Activated CD8-positive, alpha-beta T cell treated with anti-CD3 and anti-CD28 coated beads, Interleukin-2, amount 10 ng/mL, durations not matched to agents 7 days and 5 days (primary cell): ENCODE data around the gene WFIKKN2. TPM values are rescaled to one million over a fixed set of nuclear protein-coding genes. Genes with fewer than 3 reads are reported as not detected.
A peak's percentile ranks its signal among the peaks of the same experiment; 100 is the strongest.

ENCODE experiments used
- ATAC-seq: fragments of 150-1000 bp; cut with Tn5 transposase; one replicate; pipeline ENCODE4 v1.10.0; 2021; ENCODE audit warnings: moderate library complexity
- CTCF ChIA-PET: fragments of 350-600 bp; sonication (Branson Sonifier 250); formaldehyde crosslinking; loops from one replicate; lab custom pipeline; 2021; ENCODE audit warnings: antibody characterized with exemption; lab: Charles Lee
- POLR2A ChIA-PET: fragments of 350-600 bp; sonication (Branson Sonifier 250); formaldehyde crosslinking; loops from one replicate; lab custom pipeline; 2021; ENCODE audit warnings: antibody characterized with exemption; lab: Charles Lee
- DNase-seq: peaks from one replicate; pipeline ENCODE4 v3.0.0-alpha.2; 2020
- H3K27ac Mint-ChIP-seq: one replicate; pipeline ENCODE4 v1.8.0; 2021; ENCODE audit warnings: mild to moderate bottlenecking, mixed read lengths
- H3K27me3 Mint-ChIP-seq: one replicate; pipeline ENCODE4 v1.8.0; 2021; ENCODE audit warnings: low read depth, mixed read lengths
- H3K36me3 Mint-ChIP-seq: one replicate; pipeline ENCODE4 v1.8.0; 2021; ENCODE audit warnings: low read depth, mixed read lengths
- H3K4me1 Mint-ChIP-seq: one replicate; pipeline ENCODE4 v1.8.0; 2021; ENCODE audit warnings: low read depth, mixed read lengths
- H3K4me3 Mint-ChIP-seq: one replicate; pipeline ENCODE4 v1.8.0; 2021; ENCODE audit warnings: mild to moderate bottlenecking, mixed read lengths
- H3K9me3 Mint-ChIP-seq: one replicate; pipeline ENCODE4 v1.8.0; 2022; ENCODE audit warnings: mixed read lengths; ENCODE audit not compliant: insufficient read depth
- total RNA-seq, 2 experiments: library from RNA; stranded (reverse); gene quantifications; one replicate each; pipeline ENCODE4 v1.2.3, GENCODE V29; 2021

Gene WFIKKN2
- total RNA-seq, 2 experiments from 2014 or later, result not detected

- no peaks in the 10 kb centered on the region for H3K27me3 Mint-ChIP-seq
- no peak overlapping the region for H3K27ac Mint-ChIP-seq
- DNase-seq (no peak), ATAC-seq (no peak)
- H3K4me3 Mint-ChIP-seq, result no peak overlapping the region
- H3K9me3 Mint-ChIP-seq, result no peaks in the 10 kb centered on the region
- ChIA-PET CTCF (interaction anchor here (0.6 to 10.9 kb wide), 6 partner anchors 8 to 208 kb away, joined by 3 to 188 read pairs (median 5); no protein-coding TSS in a partner anchor), POLR2A (interaction anchor here (1.2 to 1.6 kb wide), 2 partner anchors 8 to 83 kb away, joined by 3 to 4 read pairs; no protein-coding TSS in a partner anchor)
- peaks cover 30% of the 10 kb centered on the region for H3K36me3 Mint-ChIP-seq
- peaks cover 23% of the 10 kb centered on the region for H3K4me1 Mint-ChIP-seq
These were observed 25.9 kb downstream of the WFIKKN2 start for GRCh38 chr17:50861334-50861676.

- peaks cover 23% of the 10 kb centered on the region for H3K4me1 Mint-ChIP-seq
- no peak overlapping the region for H3K4me3 Mint-ChIP-seq
- ChIA-PET CTCF (interaction anchor here (0.8 to 10.9 kb wide), 7 partner anchors 9 to 103 kb away, joined by 3 to 188 read pairs (median 7); no protein-coding TSS in a partner anchor), POLR2A (interaction anchor here (1.2 to 1.6 kb wide), 2 partner anchors 9 to 83 kb away, joined by 3 to 4 read pairs; no protein-coding TSS in a partner anchor)
- H3K36me3 Mint-ChIP-seq, result peaks cover 30% of the 10 kb centered on the region
- H3K27ac Mint-ChIP-seq, result no peak overlapping the region
- no peak for ATAC-seq
- no peaks in the 10 kb centered on the region for H3K27me3 Mint-ChIP-seq
- no peaks in the 10 kb centered on the region for H3K9me3 Mint-ChIP-seq
- no peak for DNase-seq
These were observed 26.6 kb downstream of the WFIKKN2 start for GRCh38 chr17:50861822-50862528.

GRCh38 chr17:50863221-50863843 is 27.9 kb downstream of the WFIKKN2 start:
- ChIA-PET POLR2A (interaction anchor here (4.8 to 5.3 kb wide), 2 partner anchors 9 to 85 kb away, joined by 94 to 163 read pairs; no protein-coding TSS in a partner anchor), CTCF (interaction anchor here (0.6 to 10.9 kb wide), 12 partner anchors 10 to 290 kb away, joined by 3 to 188 read pairs (median 4); partner anchors contain the start of gene NME1)
- peaks cover 35% of the 10 kb centered on the region for H3K4me1 Mint-ChIP-seq
- ATAC-seq, result no peak
- H3K9me3 Mint-ChIP-seq, result no peaks in the 10 kb centered on the region
- H3K4me3 Mint-ChIP-seq, result peak overlapping the region; percentile 92
- H3K36me3 Mint-ChIP-seq, result peaks cover 30% of the 10 kb centered on the region
- H3K27ac Mint-ChIP-seq, result no peak overlapping the region
- peak; percentile 62 for DNase-seq
- peaks cover under 1% of the 10 kb centered on the region for H3K27me3 Mint-ChIP-seq

- no peaks in the 10 kb centered on the region for H3K9me3 Mint-ChIP-seq
- ChIA-PET POLR2A (interaction anchor here (4.8 to 5.3 kb wide), 2 partner anchors 9 to 85 kb away, joined by 94 to 163 read pairs; no protein-coding TSS in a partner anchor), CTCF (interaction anchor here (0.6 to 10.9 kb wide), 10 partner anchors 10 to 136 kb away, joined by 3 to 188 read pairs (median 4); no protein-coding TSS in a partner anchor)
- peaks cover 40% of the 10 kb centered on the region for H3K4me1 Mint-ChIP-seq
- DNase-seq (no peak), ATAC-seq (no peak)
- H3K27me3 Mint-ChIP-seq, result peaks cover 4% of the 10 kb centered on the region
- H3K27ac Mint-ChIP-seq, result no peak overlapping the region
- peak overlapping the region; percentile 92 for H3K4me3 Mint-ChIP-seq
- H3K36me3 Mint-ChIP-seq, result peaks cover 30% of the 10 kb centered on the region
These were observed 28.5 kb downstream of the WFIKKN2 start for GRCh38 chr17:50863931-50864330.

- ChIA-PET POLR2A (interaction anchor here (1.0 to 5.3 kb wide), 11 partner anchors 10 to 92 kb away, joined by 3 to 163 read pairs (median 29); no protein-coding TSS in a partner anchor), CTCF (interaction anchor here (2.0 to 10.9 kb wide), 3 partner anchors 11 to 85 kb away, joined by 15 to 188 read pairs (median 121); no protein-coding TSS in a partner anchor)
- ATAC-seq, result no peak
- H3K4me3 Mint-ChIP-seq, result peak overlapping the region; percentile 92
- peaks cover 41% of the 10 kb centered on the region for H3K4me1 Mint-ChIP-seq
- H3K9me3 Mint-ChIP-seq, result no peaks in the 10 kb centered on the region
- DNase-seq, result peak; percentile 47
- H3K36me3 Mint-ChIP-seq, result peaks cover 30% of the 10 kb centered on the region
- peak overlapping the region; percentile 94 for H3K27ac Mint-ChIP-seq
- H3K27me3 Mint-ChIP-seq, result peaks cover 5% of the 10 kb centered on the region
These were observed 29.3 kb downstream of the WFIKKN2 start for GRCh38 chr17:50864747-50865059.

GRCh38 chr17:50865060-50865867 is 29.9 kb downstream of the WFIKKN2 start:
- H3K36me3 Mint-ChIP-seq, result peaks cover 30% of the 10 kb centered on the region
- peaks cover 45% of the 10 kb centered on the region for H3K4me1 Mint-ChIP-seq
- peak; percentile 63 for DNase-seq
- CTCF ChIA-PET, result interaction anchor here (1.2 to 10.9 kb wide), 6 partner anchors 12 to 95 kb away, joined by 3 to 188 read pairs (median 10); no protein-coding TSS in a partner anchor
- peak; percentile 6 for ATAC-seq
- H3K9me3 Mint-ChIP-seq, result no peaks in the 10 kb centered on the region
- H3K27me3 Mint-ChIP-seq, result peaks cover 7% of the 10 kb centered on the region
- H3K27ac Mint-ChIP-seq, result peak overlapping the region; percentile 94
- POLR2A ChIA-PET, result interaction anchor here (0.7 to 5.3 kb wide), 33 partner anchors 10 to 393 kb away, joined by 3 to 163 read pairs (median 10); partner anchors contain the start of genes LUC7L3, NME1 and SPAG9
- H3K4me3 Mint-ChIP-seq, result peak overlapping the region; percentile 92

- H3K27me3 Mint-ChIP-seq, result peaks cover 7% of the 10 kb centered on the region
- peak overlapping the region; percentile 82 for H3K4me3 Mint-ChIP-seq
- peak overlapping the region; percentile 95 for H3K27ac Mint-ChIP-seq
- peaks cover 45% of the 10 kb centered on the region for H3K4me1 Mint-ChIP-seq
- peaks cover 28% of the 10 kb centered on the region for H3K36me3 Mint-ChIP-seq
- ChIA-PET CTCF (interaction anchor here (1.1 to 10.9 kb wide), 7 partner anchors 12 to 94 kb away, joined by 3 to 188 read pairs (median 6); no protein-coding TSS in a partner anchor), POLR2A (interaction anchor here (0.7 to 5.3 kb wide), 38 partner anchors 10 to 714 kb away, joined by 3 to 163 read pairs (median 8); partner anchors contain the start of genes LUC7L3, NME1 and SPAG9)
- no peaks in the 10 kb centered on the region for H3K9me3 Mint-ChIP-seq
- ATAC-seq (peak; percentile 2), DNase-seq (no peak)
These were observed 30.5 kb downstream of the WFIKKN2 start for GRCh38 chr17:50865868-50866260.

GRCh38 chr17:50866261-50866949 is 31.0 kb downstream of the WFIKKN2 start, which contains the start of gene TOB1:
TSS of gene TOB1 (minus strand) at chr17:50866354. CDS start at chr17:50864017, 2,337 bp downstream.
- Mint-ChIP-seq H3K9me3 (no peaks in the 10 kb centered on the region), H3K4me1 (peaks cover 48% of the 10 kb centered on the region), H3K4me3 (peak within 1 kb of the TSS; percentile 92), H3K36me3 (peaks cover 26% of the 10 kb centered on the region), H3K27ac (peak within 1 kb of the TSS; percentile 95), H3K27me3 (peaks cover 7% of the 10 kb centered on the region)
- ChIA-PET CTCF (interaction anchor here (1.1 to 10.9 kb wide), 12 partner anchors 13 to 137 kb away, joined by 3 to 188 read pairs (median 5); no protein-coding TSS in a partner anchor), POLR2A (interaction anchor here (0.6 to 5.3 kb wide), 43 partner anchors 9 to 715 kb away, joined by 3 to 163 read pairs (median 5); partner anchors contain the start of genes LUC7L3, NME1 and SPAG9)
- DNase-seq, result peak; percentile 96
- peak; percentile 73 for ATAC-seq

- CTCF ChIA-PET, result interaction anchor here (0.6 to 10.9 kb wide), 11 partner anchors 14 to 287 kb away, joined by 3 to 188 read pairs (median 5); partner anchors contain the start of gene NME1
- H3K9me3 Mint-ChIP-seq, result no peaks in the 10 kb centered on the region
- peak; percentile 78 for DNase-seq
- peak overlapping the region; percentile 95 for H3K27ac Mint-ChIP-seq
- peak; percentile 31 for ATAC-seq
- H3K27me3 Mint-ChIP-seq, result peaks cover 7% of the 10 kb centered on the region
- POLR2A ChIA-PET, result interaction anchor here (0.6 to 5.3 kb wide), 31 partner anchors 11 to 715 kb away, joined by 3 to 163 read pairs (median 12); partner anchors contain the start of genes NME1 and SPAG9
- H3K36me3 Mint-ChIP-seq, result peaks cover 20% of the 10 kb centered on the region
- peaks cover 54% of the 10 kb centered on the region for H3K4me1 Mint-ChIP-seq
- peak overlapping the region; percentile 82 for H3K4me3 Mint-ChIP-seq
These were observed 31.6 kb downstream of the WFIKKN2 start for GRCh38 chr17:50866950-50867362.
